ENCODE results near the gene KCND1. TPM values are rescaled to one million over a fixed set of nuclear protein-coding genes. Genes with fewer than 3 reads are reported as not detected.

The KCND1 gene
- 1 to 10 TPM; 1.3 to 1.5 TPM for total RNA-seq

- Histone ChIP-seq H3K27ac (peak within 1 kb of the TSS; percentile 28 to 36), H3K4me3 (peak within 1 kb of the TSS; percentile 11 to 40), H3K4me1 (peaks cover 0 to 17% of the 10 kb centered on the region in 2 donors), H3K9me3 (no peaks in the 10 kb centered on the region), H3K27me3 (no peaks in the 10 kb centered on the region), H3K36me3 (no peaks in the 10 kb centered on the region)
- no peak for TF ChIP-seq CTCF (IDR thresholded peaks at IDR 0.05)
- DNase-seq (ENCODE audit: low spot score): no peak
These were observed at the start of gene KCND1 for GRCh38 chrX:48971249-48972219. TSS of gene KCND1 (minus strand) at chrX:48971844. CDS start at chrX:48970271, 1,573 bp downstream.

DNA sequence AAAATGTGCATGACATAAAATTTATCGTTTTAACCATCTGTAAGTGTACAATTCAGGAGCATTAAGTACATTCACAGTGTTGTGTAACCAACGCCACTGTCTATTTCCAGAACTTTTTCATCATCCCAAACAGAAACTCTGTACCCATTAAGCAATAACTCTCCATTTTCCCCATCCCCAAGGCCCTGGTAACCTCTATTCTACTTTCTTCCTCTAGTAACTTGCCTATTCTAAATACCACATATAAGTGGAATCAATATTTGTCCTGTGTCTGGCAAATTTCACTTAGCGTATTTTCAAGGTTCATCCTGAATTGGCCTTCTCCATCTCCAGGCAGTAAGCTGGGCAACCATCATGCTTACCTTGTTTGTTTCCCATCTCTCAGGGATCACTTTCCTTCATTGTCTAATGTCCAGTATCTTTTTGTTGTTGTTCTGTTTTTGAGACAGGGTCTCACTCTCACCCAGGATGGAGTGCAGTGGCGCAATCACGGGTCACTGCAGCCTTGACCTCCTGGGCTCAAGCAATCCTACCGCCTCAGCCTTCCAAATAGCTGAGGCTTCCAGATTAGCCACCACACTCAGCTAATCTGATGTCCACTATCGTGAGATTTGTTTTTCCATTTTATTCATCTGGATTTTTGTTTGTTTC lies 48.1 kb upstream of the KCND1 start:
- Histone ChIP-seq H3K4me3 (no peak overlapping the region), H3K27me3 (no peaks in the 10 kb centered on the region), H3K27ac (no peak overlapping the region), H3K9me3 (no peaks in the 10 kb centered on the region), H3K36me3 (no peaks in the 10 kb centered on the region), H3K4me1 (no peaks in the 10 kb centered on the region)
- DNase-seq (ENCODE audit: low spot score): no peak
- no peak for TF ChIP-seq CTCF (IDR thresholded peaks at IDR 0.05)

DNA sequence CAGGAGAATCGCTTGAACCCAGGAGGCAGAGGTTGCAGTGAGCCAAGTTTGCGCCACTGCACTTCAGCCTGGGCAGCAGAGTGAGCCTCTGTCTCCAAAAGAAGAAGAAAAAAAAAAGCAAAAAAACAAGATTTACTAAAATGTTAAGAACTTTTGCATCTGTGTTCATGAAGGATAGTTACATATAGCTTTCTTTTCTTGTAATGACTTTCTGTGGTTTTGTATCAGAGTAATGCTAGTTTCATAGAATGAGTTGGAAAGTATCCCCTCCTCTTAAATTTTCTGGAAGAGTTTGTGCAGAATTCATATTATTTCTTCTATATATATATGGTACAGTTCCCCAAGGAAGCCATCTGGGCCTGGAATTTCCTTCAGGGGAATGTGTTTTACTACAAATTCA lies 47.4 kb upstream of the KCND1 start:
- Histone ChIP-seq H3K36me3 (no peaks in the 10 kb centered on the region), H3K4me3 (no peak overlapping the region), H3K27ac (no peak overlapping the region), H3K9me3 (no peaks in the 10 kb centered on the region), H3K27me3 (no peaks in the 10 kb centered on the region), H3K4me1 (no peaks in the 10 kb centered on the region)
- DNase-seq (ENCODE audit: low spot score): no peak
- no peak for TF ChIP-seq CTCF (IDR thresholded peaks at IDR 0.05)

GRCh38 chrX:49003696-49004095 lies 32.1 kb upstream of the KCND1 start:
- Histone ChIP-seq H3K4me1 (peaks cover 0 to 7% of the 10 kb centered on the region in 2 donors), H3K9me3 (no peaks in the 10 kb centered on the region), H3K27ac (no peak overlapping the region), H3K27me3 (no peaks in the 10 kb centered on the region), H3K4me3 (no peak overlapping the region), H3K36me3 (no peaks in the 10 kb centered on the region)
- TF ChIP-seq CTCF (IDR thresholded peaks at IDR 0.05): no peak
- no peak for DNase-seq (ENCODE audit: low spot score)

GRCh38 chrX:49002091-49002935 lies 30.7 kb upstream of the KCND1 start, which contains the start of gene GRIPAP1:
TSS of gene GRIPAP1 (minus strand) at chrX:49002264. CDS start at chrX:49002229, 35 bp downstream.
- Histone ChIP-seq H3K4me1 (peaks cover 0 to 7% of the 10 kb centered on the region in 2 donors), H3K9me3 (no peaks in the 10 kb centered on the region), H3K36me3 (no peaks in the 10 kb centered on the region), H3K4me3 (peak within 1 kb of the TSS; percentile 58 to 63), H3K27me3 (no peaks in the 10 kb centered on the region), H3K27ac (peak within 1 kb of the TSS; percentile 60 to 66)
- TF ChIP-seq CTCF (IDR thresholded peaks at IDR 0.05): no peak
- peak; percentile 65 for DNase-seq (ENCODE audit: low spot score)

All from right atrium auricular region (tissue), 2 donors.